Measurements from ENCODE around the gene SLC1A5.

GRCh38 chr19:46782355-46783019, 5.9 kb downstream of the SLC1A5 start:
- TF ChIP-seq CTCF (IDR thresholded peaks at IDR 0.05; ENCODE audit: insufficient read depth, low read depth, low read length) (no peak), EZH2 (IDR thresholded peaks at IDR 0.05; ENCODE audit: insufficient read depth, low read length) (no peak)
